Heart left ventricle (tissue), 16 donors: ENCODE data around the gene F7. TPM values are rescaled to one million over a fixed set of nuclear protein-coding genes. Genes with fewer than 3 reads are reported as not detected.

Source experiments
- ATAC-seq, 4 donors: fragments of 200-7000 bp; cut with Tn5 transposase; one replicate each; pipeline ENCODE4 v1.9.1; 2020 to 2022; ENCODE audit warnings: moderate library complexity in 4 of 4, mild to moderate bottlenecking in 3 of 4, moderate number of reproducible peaks in 1 of 4
- DNase-seq, 5 donors: peaks; one replicate each; pipeline ENCODE4 v3.0.0-alpha.2; 2020
- H3K27ac ChIP-seq, 12 donors: fragments of 200-600 bp; sonication (generic) in 4 of 12; one replicate each; pipeline versions ENCODE4 v1.5.0 to v1.8.0; 2016 to 2022; ENCODE audit warnings: mild to moderate bottlenecking in 2 of 12
- H3K27me3 ChIP-seq, 9 donors: fragments of 200-600 bp; sonication (generic) in 2 of 9; one replicate each; pipeline versions ENCODE4 v1.5.1 to v1.8.0; 2016 to 2022; ENCODE audit warnings: mild to moderate bottlenecking in 3 of 9
- H3K36me3 ChIP-seq, 9 donors: fragments of 200-600 bp; sonication (generic) in 2 of 9; one replicate each; pipeline versions ENCODE4 v1.5.0 to v1.8.0; 2018 to 2022; ENCODE audit warnings: mild to moderate bottlenecking in 2 of 9
- H3K4me1 ChIP-seq, 12 donors: fragments of 200-600 bp; sonication (generic) in 4 of 12; one replicate each; pipeline versions ENCODE4 v1.5.0 to v1.8.0; 2016 to 2022; ENCODE audit warnings: mild to moderate bottlenecking in 3 of 12
- H3K4me3 ChIP-seq, 12 donors: fragments of 200-600 bp; sonication (generic) in 4 of 12; one replicate each; pipeline versions ENCODE4 v1.5.0 to v1.8.0; 2017 to 2022; ENCODE audit warnings: mild to moderate bottlenecking in 9 of 12, moderate library complexity in 4 of 12
- H3K9me3 ChIP-seq, 12 donors: fragments of 200-600 bp; sonication (generic) in 4 of 12; one replicate each; pipeline versions ENCODE4 v1.5.0 to v1.8.0; 2016 to 2022; ENCODE audit warnings: mild to moderate bottlenecking in 1 of 12
- CTCF ChIP-seq, 12 donors: fragments of 200-600 bp; sonication (generic) in 4 of 12; IDR thresholded peaks; one replicate each; pipeline versions ENCODE4 v1.5.0 to v1.8.0; 2018 to 2022; ENCODE audit warnings: antibody characterized with exemption in 12 of 12, mild to moderate bottlenecking in 5 of 12
- POLR2A ChIP-seq, 2 donors: fragments of 450-650 bp; IDR thresholded peaks; one replicate each; pipeline ENCODE4 v1.6.1; 2017; ENCODE audit warnings: antibody characterized with exemption in 2 of 2, mild to moderate bottlenecking in 2 of 2, moderate library complexity in 2 of 2
- WGBS, 4 donors: extraction: QIAGEN DNeasy Blood & Tissue Kit in 2 of 4; methylation state at CpG; one replicate each; pipeline versions ENCODE4 v1.1.5 to v1.1.7; 2013 to 2018; 5-methylcytosine and 5-hydroxymethylcytosine counted together
- intact Hi-C, 10 donors: fragments of 100-400 bp; cut with DNase I; formaldehyde crosslinking; loops; one replicate each; pipeline versions ENCODE4 v1.11.1 to v1.14.2; 2022
- polyA plus RNA-seq, 2 donors: library from polyadenylated mRNA; stranded (reverse); fragments of 200-250 nt; gene quantifications; one replicate each; pipeline ENCODE4 v1.2.3, GENCODE V29; 2013
- total RNA-seq, 9 donors: library from RNA; depleted of rRNA in 2 of 9; stranded (reverse); fragments of >200 nt in 2 of 9; fragmentation: NEBNext Ultra II Directional in 3 of 9; extraction: Animal tissue kit (Norgen Biotek cat#: 25700) in 3 of 9; gene quantifications; one replicate each; pipeline versions ENCODE4 v1.1.0 to v1.2.4, GENCODE V29; 2016 to 2023
- donor health status: ischemic (EF 13 %, LVEDD 7.1; RV severe dilation, severe dysfunction).
- donor health status: healthy with polysubstance abuse.
- donor health status: DM: no; HTN: yes; CAD: no.
- donor health status: DM: no; HTN: no; CAD: no.
- donor health status: ischemic (EF 25% LVEDD 6.9; RV normal size, moderate dysfunction).
- donor health status: ischemic (EF 25% LVEDD 5.7; RV mildly dilated, moderate dysfunction).
- donor health status: healthy.
- donor health status: DM: yes; HTN: yes; CAD: no.
- donor health status: ischemic (EF 35%, LVEDD 5.7; RV mildly dilated, moderate dysfunction).
- donor health status: nonischemic (EF 11% LVEDD 7.7; RV severe dilation, severe dysfunction).
- donor health status: DM: yes; HTN: yes; CAD: no.
- donor health status: PGD.
- donor health status: ischemic (EF 29% LVEDD 5.4; RV normal size, mild dysfunction).
- donor health status: nonischemic (EF 23%, LVEDD 6.1; RV moderate dilation, normal function).

F7 gene
- total and polyA plus RNA-seq, 11 donors, result 0.01 to 0.41 (median 0.13) TPM; not detected in 7

GRCh38 chr13:113082198-113083021 is 23.2 kb upstream of the F7 start:
- intact Hi-C loops, result no loop called here

GRCh38 chr13:113083022-113083373 is 22.6 kb upstream of the F7 start:
- no peak overlapping the region for H3K4me3 ChIP-seq
- H3K4me1 ChIP-seq, result peaks cover 0 to 13% (median under 1%) of the 10 kb centered on the region in 12 donors
- peaks cover 0 to 52% (median 29%) of the 10 kb centered on the region in 9 donors for H3K36me3 ChIP-seq
- intact Hi-C loops, result no loop called here
- WGBS, 4 donors, result 80 to 90% (median 90%) methylated on average over 6 to 10 of the region's 10 CpGs
- TF ChIP-seq CTCF (IDR thresholded peaks at IDR 0.05) (no peak), POLR2A (IDR thresholded peaks at IDR 0.05) (no peak)
- H3K27ac ChIP-seq, result peak overlapping the region in 2 of 12 donors; percentile 17 to 30
- ATAC-seq, result no peak
- no peaks in the 10 kb centered on the region for H3K27me3 ChIP-seq
- DNase-seq, result peak in 2 of 5 donors; percentile 13 to 33
- H3K9me3 ChIP-seq, result no peaks in the 10 kb centered on the region

More at GRCh38 chr13:113082198-113083021, 23.2 kb upstream of the F7 start:
- Histone ChIP-seq H3K9me3 (no peaks in the 10 kb centered on the region), H3K27me3 (no peaks in the 10 kb centered on the region), H3K4me1 (peaks cover 0 to 13% (median under 1%) of the 10 kb centered on the region in 12 donors), H3K27ac (no peak overlapping the region), H3K4me3 (no peak overlapping the region), H3K36me3 (peaks cover 0 to 49% (median 29%) of the 10 kb centered on the region in 9 donors)
- no peak for TF ChIP-seq POLR2A (IDR thresholded peaks at IDR 0.05)
- no peak for TF ChIP-seq CTCF (IDR thresholded peaks at IDR 0.05)
- ATAC-seq, result no peak
- peak in 3 of 5 donors; percentile 21 to 30 (median 25) for DNase-seq
- WGBS, 4 donors, result 79 to 88% (median 85%) methylated on average over 19 to 26 of the region's 26 CpGs

- TF ChIP-seq POLR2A (IDR thresholded peaks at IDR 0.05) (no peak), CTCF (IDR thresholded peaks at IDR 0.05) (no peak)
Observed at GRCh38 chr13:113083402-113084061, 22.1 kb upstream of the F7 start.

More at GRCh38 chr13:113083402-113084061, 22.1 kb upstream of the F7 start:
- peaks cover 0 to 53% (median 33%) of the 10 kb centered on the region in 9 donors for H3K36me3 ChIP-seq
- no peaks in the 10 kb centered on the region for H3K9me3 ChIP-seq
- peaks cover 0 to 13% (median under 1%) of the 10 kb centered on the region in 12 donors for H3K4me1 ChIP-seq
- peak; percentile 64 to 90 (median 75) for DNase-seq
- H3K27ac ChIP-seq, result peak overlapping the region in 2 of 12 donors; percentile 17 to 30
- intact Hi-C loops, result no loop called here
- no peak overlapping the region for H3K4me3 ChIP-seq
- 40 to 51% (median 50%) methylated on average over 16 to 18 of the region's 18 CpGs for WGBS, 4 donors
- no peaks in the 10 kb centered on the region for H3K27me3 ChIP-seq
- peak; percentile 67 to 87 (median 78) for ATAC-seq
